AG09319 (cell line): ENCODE measurements around the gene INHBA.

Source experiments
- DNase-seq: peaks from one replicate; pipeline ENCODE4 v3.0.0-alpha.2; 2010; ENCODE audit warnings: low read depth; ENCODE audit errors: extremely low read depth
- CTCF ChIP-seq: IDR thresholded peaks from 2 replicates; pipeline ENCODE4 v1.5.1; 2011; ENCODE audit warnings: low read depth, mild to moderate bottlenecking, inconsistent platforms, low read length, moderate library complexity

The INHBA gene

GRCh38 chr7:41715000-41715399 is 12.1 kb upstream of the INHBA start:
- no peak for TF ChIP-seq CTCF
- no peak for DNase-seq

GRCh38 chr7:41711283-41712064 is 8.6 kb upstream of the INHBA start:
- no peak for DNase-seq
- TF ChIP-seq CTCF = peak; percentile 26

- no peak for TF ChIP-seq CTCF
- DNase-seq = no peak
Measured at GRCh38 chr7:41710838-41711237, 7.9 kb upstream of the INHBA start.

GRCh38 chr7:41709621-41710020 is 6.7 kb upstream of the INHBA start:
- DNase-seq = no peak
- TF ChIP-seq CTCF = no peak

GRCh38 chr7:41708581-41709358 is 5.9 kb upstream of the INHBA start:
- no peak for TF ChIP-seq CTCF
- DNase-seq = no peak

- TF ChIP-seq CTCF = no peak
- no peak for DNase-seq
Measured at GRCh38 chr7:41706228-41706930, 3.5 kb upstream of the INHBA start.
